Astrocyte (in vitro differentiated cells and primary cell): Measurements from ENCODE around the gene TCN1. TPM values are rescaled to one million over a fixed set of nuclear protein-coding genes. Genes with fewer than 3 reads are reported as not detected.

Experiments
- DNase-seq: peaks from one replicate; pipeline ENCODE4 v3.0.0-alpha.2; 2010; ENCODE audit warnings: low read depth
- FAIRE-seq: peaks from 2 replicates; lab custom pipeline; 2011; peaks lifted over from hg19 to GRCh38; lab: Jason Lieb, UNC
- H2AFZ ChIP-seq: 2 replicates; pipeline ENCODE4 v1.6.0; 2012; ENCODE audit warnings: low read depth, low read length, inconsistent platforms
- H3K27ac ChIP-seq: 2 replicates; pipeline ENCODE4 v1.5.1; 2011; ENCODE audit warnings: low read depth, low read length, inconsistent platforms
- H3K27me3 ChIP-seq: 2 replicates; pipeline ENCODE4 v1.6.0; 2011; ENCODE audit warnings: low read length, inconsistent platforms; ENCODE audit not compliant: insufficient read depth
- H3K36me3 ChIP-seq: 2 replicates; pipeline ENCODE4 v1.5.1; 2011; ENCODE audit warnings: low read length, inconsistent platforms; ENCODE audit not compliant: insufficient read depth
- H3K4me1 ChIP-seq: 2 replicates; pipeline ENCODE4 v1.5.1; 2011; ENCODE audit warnings: low read length, inconsistent platforms; ENCODE audit not compliant: insufficient read depth
- H3K4me2 ChIP-seq: 2 replicates; pipeline ENCODE4 v1.6.0; 2012; ENCODE audit warnings: low read length, inconsistent platforms
- H3K4me3 ChIP-seq: 2 replicates; pipeline ENCODE4 v1.5.1; 2011; ENCODE audit warnings: low read depth, mild to moderate bottlenecking, low read length, inconsistent platforms; ENCODE audit not compliant: insufficient read depth
- H3K79me2 ChIP-seq: 2 replicates; pipeline ENCODE4 v1.6.0; 2012; ENCODE audit warnings: mild to moderate bottlenecking, low read length, inconsistent platforms; ENCODE audit not compliant: insufficient read depth
- H3K9ac ChIP-seq: 2 replicates; pipeline ENCODE4 v1.6.0; 2012; ENCODE audit warnings: mild to moderate bottlenecking, low read length, inconsistent platforms
- H3K9me3 ChIP-seq: 2 replicates; pipeline ENCODE4 v1.5.1; 2012; ENCODE audit warnings: low read depth, mild to moderate bottlenecking, low read length, inconsistent platforms; ENCODE audit not compliant: insufficient read depth
- H4K20me1 ChIP-seq: 2 replicates; pipeline ENCODE4 v1.6.0; 2012; ENCODE audit warnings: low read length, inconsistent platforms; ENCODE audit not compliant: insufficient read depth
- H3K27ac Mint-ChIP-seq: one replicate; pipeline ENCODE4 v1.8.0; 2021; ENCODE audit warnings: mild to moderate bottlenecking, mixed read lengths; ENCODE audit not compliant: unreplicated experiment
- H3K27me3 Mint-ChIP-seq: one replicate; pipeline ENCODE4 v1.8.0; 2021; ENCODE audit warnings: low read depth, mixed read lengths; ENCODE audit not compliant: unreplicated experiment
- H3K36me3 Mint-ChIP-seq: one replicate; pipeline ENCODE4 v1.8.0; 2021; ENCODE audit warnings: low read depth, mixed read lengths; ENCODE audit not compliant: unreplicated experiment
- H3K4me1 Mint-ChIP-seq: one replicate; pipeline ENCODE4 v1.8.0; 2021; ENCODE audit warnings: low read depth, mixed read lengths; ENCODE audit not compliant: unreplicated experiment
- H3K4me3 Mint-ChIP-seq: one replicate; pipeline ENCODE4 v1.8.0; 2021; ENCODE audit warnings: mild to moderate bottlenecking, moderate library complexity, mixed read lengths; ENCODE audit not compliant: unreplicated experiment
- H3K9me3 Mint-ChIP-seq: one replicate; pipeline ENCODE4 v1.8.0; 2021; ENCODE audit warnings: mild to moderate bottlenecking, mixed read lengths; ENCODE audit not compliant: unreplicated experiment
- EZH2 ChIP-seq: IDR thresholded peaks from 2 replicates; pipeline ENCODE4 v1.6.1; 2012; ENCODE audit warnings: mild to moderate bottlenecking, low read length, inconsistent platforms; ENCODE audit not compliant: insufficient read depth
- total RNA-seq: library from RNA; stranded (reverse); gene quantifications from 2 replicates; pipeline ENCODE4 v1.2.1, GENCODE V29; 2021
- TF ChIP-seq, protein P1 (sequence below): IDR thresholded peaks from 2 replicates; pipeline ENCODE4 v1.5.1; 2011; ENCODE audit warnings: low read depth, mild to moderate bottlenecking, inconsistent platforms, low read length, moderate library complexity; ENCODE audit not compliant: insufficient read depth

The TCN1 gene
- total RNA-seq, 1 donor from 2014 or later, result 0.45 TPM

DNA sequence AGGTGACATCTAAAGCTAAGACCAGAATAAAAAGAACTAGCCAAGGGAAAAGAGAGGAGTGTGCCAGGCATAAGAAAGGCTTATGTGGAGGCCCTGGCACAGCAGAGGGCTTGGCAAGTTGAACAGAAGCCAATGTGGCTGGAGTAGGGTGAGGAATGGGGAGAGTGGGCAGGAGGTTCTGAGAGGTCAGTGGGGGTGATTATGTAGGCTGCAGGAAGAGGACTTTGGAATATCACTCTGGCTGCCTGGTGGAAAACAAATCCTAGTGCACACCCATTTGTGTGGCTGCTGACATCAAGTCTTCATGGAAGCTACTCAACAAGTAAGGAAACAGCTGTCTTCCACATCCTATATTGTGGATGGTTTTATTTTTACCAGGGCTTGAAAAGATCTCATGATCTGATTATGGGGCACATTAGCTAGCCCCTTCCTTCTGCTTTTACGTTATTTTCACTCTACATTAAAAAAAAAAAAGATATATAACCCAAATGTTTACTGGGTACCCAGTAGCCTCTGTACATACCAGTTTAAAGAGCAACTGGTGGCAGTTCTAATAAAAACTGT is 59.2 kb downstream of the TCN1 start:
- Histone ChIP-seq H3K4me1 (peaks cover 11% of the 10 kb centered on the region), H3K4me2 (no peak overlapping the region), H3K9ac (no peak overlapping the region), H2AFZ (no peak overlapping the region), H3K9me3 (no peaks in the 10 kb centered on the region), H3K36me3 (peaks cover 22% of the 10 kb centered on the region), H3K79me2 (peaks cover 13% of the 10 kb centered on the region), H3K27ac (no peak overlapping the region), H3K27me3 (no peaks in the 10 kb centered on the region), H3K4me3 (no peak overlapping the region), H4K20me1 (peaks cover 2% of the 10 kb centered on the region)
- peak overlapping the region; percentile 24 for H3K27ac Mint-ChIP-seq
- TF ChIP-seq EZH2, result no peak
- TF ChIP-seq, protein P1, sequence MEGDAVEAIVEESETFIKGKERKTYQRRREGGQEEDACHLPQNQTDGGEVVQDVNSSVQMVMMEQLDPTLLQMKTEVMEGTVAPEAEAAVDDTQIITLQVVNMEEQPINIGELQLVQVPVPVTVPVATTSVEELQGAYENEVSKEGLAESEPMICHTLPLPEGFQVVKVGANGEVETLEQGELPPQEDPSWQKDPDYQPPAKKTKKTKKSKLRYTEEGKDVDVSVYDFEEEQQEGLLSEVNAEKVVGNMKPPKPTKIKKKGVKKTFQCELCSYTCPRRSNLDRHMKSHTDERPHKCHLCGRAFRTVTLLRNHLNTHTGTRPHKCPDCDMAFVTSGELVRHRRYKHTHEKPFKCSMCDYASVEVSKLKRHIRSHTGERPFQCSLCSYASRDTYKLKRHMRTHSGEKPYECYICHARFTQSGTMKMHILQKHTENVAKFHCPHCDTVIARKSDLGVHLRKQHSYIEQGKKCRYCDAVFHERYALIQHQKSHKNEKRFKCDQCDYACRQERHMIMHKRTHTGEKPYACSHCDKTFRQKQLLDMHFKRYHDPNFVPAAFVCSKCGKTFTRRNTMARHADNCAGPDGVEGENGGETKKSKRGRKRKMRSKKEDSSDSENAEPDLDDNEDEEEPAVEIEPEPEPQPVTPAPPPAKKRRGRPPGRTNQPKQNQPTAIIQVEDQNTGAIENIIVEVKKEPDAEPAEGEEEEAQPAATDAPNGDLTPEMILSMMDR, result no peak
- peaks cover 7% of the 10 kb centered on the region for H3K36me3 Mint-ChIP-seq
- peaks cover 2% of the 10 kb centered on the region for H3K4me1 Mint-ChIP-seq
- FAIRE-seq (no peak), DNase-seq (no peak)
- H3K9me3 Mint-ChIP-seq, result no peaks in the 10 kb centered on the region
- H3K27me3 Mint-ChIP-seq, result no peaks in the 10 kb centered on the region
- H3K4me3 Mint-ChIP-seq, result no peak overlapping the region

GRCh38 chr11:59804061-59804460 is 62.2 kb downstream of the TCN1 start:
- no peak overlapping the region for H3K4me3 ChIP-seq
- no peak overlapping the region for H3K27ac ChIP-seq
- no peak for FAIRE-seq
- Mint-ChIP-seq H3K36me3 (peaks cover 17% of the 10 kb centered on the region), H3K4me3 (no peak overlapping the region), H3K9me3 (no peaks in the 10 kb centered on the region), H3K4me1 (peaks cover 9% of the 10 kb centered on the region), H3K27ac (no peak overlapping the region), H3K27me3 (no peaks in the 10 kb centered on the region)
- TF ChIP-seq, protein P1, result no peak
- TF ChIP-seq EZH2, result no peak
- peaks cover 22% of the 10 kb centered on the region for H3K36me3 ChIP-seq
- peaks cover 4% of the 10 kb centered on the region for H4K20me1 ChIP-seq
- H3K9ac ChIP-seq, result no peak overlapping the region
- no peaks in the 10 kb centered on the region for H3K79me2 ChIP-seq
- H3K4me2 ChIP-seq, result no peak overlapping the region
- no peaks in the 10 kb centered on the region for H3K4me1 ChIP-seq
- no peak overlapping the region for H2AFZ ChIP-seq
- H3K9me3 ChIP-seq, result no peaks in the 10 kb centered on the region
- no peaks in the 10 kb centered on the region for H3K27me3 ChIP-seq
- no peak for DNase-seq

Other genes starting within 250 kb of the TCN1 start
- 37.3 and 38.1 TPM in 2 replicates for gene PATL1, start 197.4 kb downstream of the TCN1 start, total RNA-seq
- not detected in 2 replicates for gene OR10V1, start 152.6 kb downstream of the TCN1 start, total RNA-seq
- gene STX3, start 111.1 kb downstream of the TCN1 start, total RNA-seq, result 43.1 and 61.2 TPM in 2 replicates
- gene MRPL16, start 55.7 kb downstream of the TCN1 start, total RNA-seq, result 29.7 and 30.9 TPM in 2 replicates
- not detected in 2 replicates for gene CBLIF, start 21.0 kb downstream of the TCN1 start, total RNA-seq
- not detected in 2 replicates for gene OOSP3, start 12.3 kb upstream of the TCN1 start, total RNA-seq
- not detected in 2 replicates for gene OOSP1, start 71.9 kb upstream of the TCN1 start, total RNA-seq
- gene OOSP4A, start 97.5 kb upstream of the TCN1 start, total RNA-seq, result not detected in 2 replicates
- gene OOSP4B, start 150.7 kb upstream of the TCN1 start, total RNA-seq, result not detected in 2 replicates
- gene OOSP2, start 173.9 kb upstream of the TCN1 start, total RNA-seq, result not detected in 2 replicates
- not detected in 2 replicates for gene MS4A3, start 190.2 kb upstream of the TCN1 start, total RNA-seq
- not detected in 2 replicates for gene MS4A2, start 222.2 kb upstream of the TCN1 start, total RNA-seq